BLaER1 treated with 17β-estradiol and CSF1 and Interleukin-3, amounts not matched to agents 10 nM and 100 nM (cell line): Measurements from ENCODE around the gene WNK2.

Experiments
- H3K27ac ChIP-seq, 11 experiments: shearing (Covaris generic); formaldehyde crosslinking; 2 replicates each; pipeline ENCODE4 v1.8.1; 2022
- H3K27me3 ChIP-seq, 11 experiments: shearing (Covaris generic); formaldehyde crosslinking; 2 replicates each; pipeline ENCODE4 v1.8.1; 2022
- H3K36me3 ChIP-seq, 11 experiments: shearing (Covaris generic); formaldehyde crosslinking; 2 replicates each; pipeline ENCODE4 v1.8.1; 2022
- H3K4me1 ChIP-seq, 10 experiments: shearing (Covaris generic); formaldehyde crosslinking; 2 replicates each; pipeline ENCODE4 v1.8.1; 2022
- H3K4me2 ChIP-seq, 11 experiments: shearing (Covaris generic); formaldehyde crosslinking; 2 replicates each; pipeline ENCODE4 v1.8.1; 2022
- H3K4me3 ChIP-seq, 10 experiments: shearing (Covaris generic); formaldehyde crosslinking; 2 replicates each; pipeline ENCODE4 v1.8.1; 2022
- H3K9ac ChIP-seq, 11 experiments: shearing (Covaris generic); formaldehyde crosslinking; 2 replicates each; pipeline ENCODE4 v1.8.1; 2022
- H3K9me3 ChIP-seq, 11 experiments: shearing (Covaris generic); formaldehyde crosslinking; replicated peaks in 1 of 11; 2 replicates each; pipeline ENCODE4 v1.8.1; 2022
- H4K20me1 ChIP-seq, 11 experiments: shearing (Covaris generic); formaldehyde crosslinking; 2 replicates each; pipeline ENCODE4 v1.8.1; 2022
- Cebpa-rat ChIP-seq, 11 experiments: shearing (Covaris generic); IDR thresholded peaks; 2 replicates each; pipeline ENCODE4 v1.8.1; 2022

WNK2 gene

DNA sequence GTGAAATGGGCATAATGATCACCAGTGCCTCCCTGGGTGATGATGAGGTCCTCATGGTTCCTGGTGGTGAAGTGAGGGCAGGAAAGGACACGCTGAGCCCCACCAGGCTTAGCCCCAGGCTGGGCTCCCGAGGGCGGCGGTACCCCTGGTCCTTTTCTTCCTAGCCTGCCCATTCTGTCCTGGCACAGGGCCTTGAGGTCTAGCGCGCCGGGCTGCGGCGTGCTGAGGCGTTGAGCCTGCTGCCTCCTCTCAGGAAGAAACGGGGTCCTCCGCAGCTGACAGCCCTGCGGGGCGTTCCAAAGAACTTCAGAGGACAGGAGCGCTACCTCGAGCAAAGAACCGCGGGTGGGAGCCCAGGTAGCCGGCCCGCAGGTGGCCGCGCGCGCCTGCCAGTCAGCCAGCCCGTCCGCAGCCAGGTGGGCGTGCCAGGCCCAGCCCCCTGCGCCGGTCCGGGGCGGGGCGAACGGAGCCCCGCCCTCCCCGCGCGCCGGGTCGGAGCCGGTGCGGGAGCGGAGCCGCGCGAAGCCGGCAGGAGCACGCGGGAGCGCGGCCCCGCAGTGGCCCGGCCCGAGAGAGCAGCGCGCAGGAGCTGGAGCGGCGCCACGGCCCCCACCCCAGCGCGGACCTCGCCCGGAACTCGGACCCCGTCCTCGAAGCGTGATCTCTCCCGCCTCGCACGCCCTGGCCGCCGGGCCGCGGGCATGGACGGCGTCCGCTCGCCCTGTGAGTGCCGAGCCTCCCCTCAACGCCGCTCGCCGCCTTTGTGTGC, at the start of gene WNK2:
WNK2 (plus strand) TSS at position 477 of the 769 bp plus-strand sequence. CDS start 791 bp downstream, outside the sequence.
- H3K27ac ChIP-seq = peak within 1 kb of the TSS in 9 of 11 experiments; percentile 20 to 77 (median 66); a peak in 17 of 22 replicates
- peak within 1 kb of the TSS; percentile 69 to 88 (median 76) for H3K9ac ChIP-seq
- no peaks in the 10 kb centered on the region for H3K9me3 ChIP-seq
- H3K36me3 ChIP-seq = no peaks in the 10 kb centered on the region
- peak within 1 kb of the TSS; percentile 90 to 99 (median 97) for H3K4me2 ChIP-seq
- peaks cover 0 to 41% (median 14%) of the 10 kb centered on the region in 11 experiments; a peak in 15 of 22 replicates for H3K27me3 ChIP-seq
- TF ChIP-seq Cebpa-rat (IDR thresholded peaks at IDR 0.05) = no peak
- H4K20me1 ChIP-seq = peaks cover 0 to 28% (median 0%) of the 10 kb centered on the region in 11 experiments; a peak in 6 of 22 replicates
- peaks cover 12 to 55% (median 41%) of the 10 kb centered on the region in 10 experiments for H3K4me1 ChIP-seq
- H3K4me3 ChIP-seq = peak within 1 kb of the TSS; percentile 59 to 79 (median 74)

DNA sequence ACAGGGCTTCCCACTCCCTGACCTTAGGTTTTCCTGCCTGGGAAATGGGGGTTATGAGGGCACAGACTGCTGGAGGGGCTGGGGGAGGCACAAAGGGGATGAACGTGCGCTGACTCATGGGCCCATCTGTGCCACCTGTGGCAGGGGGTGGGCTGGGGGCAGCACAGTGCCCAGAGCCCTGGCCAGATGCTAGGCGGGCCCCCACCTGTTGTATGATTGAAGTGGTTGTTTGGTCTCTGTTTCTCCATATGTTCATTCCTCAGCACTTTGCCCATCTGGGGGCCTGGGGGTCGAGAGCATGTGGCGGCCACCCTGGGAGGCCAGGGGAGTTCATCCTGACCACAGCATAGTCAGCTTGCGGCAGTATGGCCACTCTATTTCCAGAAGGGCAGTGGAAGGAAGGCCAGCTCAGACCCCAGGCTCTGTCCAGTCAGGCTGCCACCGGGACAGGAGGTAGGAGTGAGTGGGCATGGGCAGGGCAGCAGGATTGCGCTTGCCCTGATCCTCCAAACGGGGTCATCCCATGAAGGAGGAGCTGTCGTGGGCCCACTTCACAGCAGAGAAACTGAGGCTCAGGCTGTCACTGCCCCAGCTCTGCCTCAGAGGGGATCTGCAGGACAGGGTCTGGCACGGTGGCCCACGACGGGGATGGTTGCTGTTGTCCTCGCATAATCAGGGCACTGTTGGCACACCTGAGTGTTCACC, 49.0 kb upstream of the WNK2 start:
- Histone ChIP-seq H3K36me3 (peaks cover 0 to 29% (median 5%) of the 10 kb centered on the region in 11 experiments; a peak in 11 of 22 replicates), H3K4me2 (peak overlapping the region; percentile 82 to 100 (median 97)), H3K27ac (peak overlapping the region; percentile 77 to 96 (median 89)), H3K4me1 (peaks cover 71 to 93% (median 87%) of the 10 kb centered on the region in 10 experiments), H3K4me3 (peak overlapping the region; percentile 84 to 97 (median 88)), H3K9me3 (peaks cover 11 to 16% (median 14%) of the 10 kb centered on the region in 11 experiments), H3K27me3 (no peaks in the 10 kb centered on the region), H3K9ac (peak overlapping the region; percentile 81 to 97 (median 90)), H4K20me1 (peaks cover 0 to 37% (median 21%) of the 10 kb centered on the region in 11 experiments; a peak in 13 of 22 replicates)
- TF ChIP-seq Cebpa-rat (IDR thresholded peaks at IDR 0.05) = no peak

DNA sequence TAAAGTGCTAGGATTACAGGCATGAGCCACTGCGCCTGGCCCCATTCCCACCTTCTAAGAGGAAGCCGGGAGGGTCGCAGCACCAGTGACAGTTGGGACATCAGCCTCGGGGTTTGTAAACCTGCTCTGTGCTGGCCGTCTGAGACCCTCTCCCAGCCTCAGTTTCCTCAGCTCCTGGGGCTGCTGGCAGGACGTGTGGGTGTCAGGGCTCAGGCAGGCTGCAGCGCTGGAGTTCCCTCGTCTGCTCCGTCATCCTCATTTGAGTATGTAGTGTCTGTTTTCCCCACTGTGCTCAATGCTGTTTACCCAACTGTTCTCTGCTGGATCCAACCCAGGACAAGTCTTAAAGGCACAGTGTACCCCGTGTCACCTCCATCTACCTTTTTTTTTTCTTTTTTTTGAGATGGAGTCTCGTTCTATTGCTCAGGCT, 47.9 kb upstream of the WNK2 start:
- H3K36me3 ChIP-seq = peaks cover 0 to 18% (median 0%) of the 10 kb centered on the region in 11 experiments; a peak in 3 of 22 replicates
- peak overlapping the region in 9 of 11 experiments; percentile 10 to 91 (median 30); a peak in 9 of 22 replicates for H3K9ac ChIP-seq
- no peak for TF ChIP-seq Cebpa-rat (IDR thresholded peaks at IDR 0.05)
- H3K9me3 ChIP-seq = peaks cover 11 to 19% (median 14%) of the 10 kb centered on the region in 11 experiments
- H3K27ac ChIP-seq = peak overlapping the region; percentile 7 to 94 (median 75); a peak in 17 of 22 replicates
- H4K20me1 ChIP-seq = peaks cover 0 to 26% (median 9%) of the 10 kb centered on the region in 11 experiments; a peak in 8 of 22 replicates
- H3K4me1 ChIP-seq = peaks cover 71 to 93% (median 87%) of the 10 kb centered on the region in 10 experiments
- H3K4me2 ChIP-seq = peak overlapping the region; percentile 82 to 100 (median 97)
- no peaks in the 10 kb centered on the region for H3K27me3 ChIP-seq
- H3K4me3 ChIP-seq = peak overlapping the region in 1 of 10 experiments; percentile 33; a peak in 2 of 20 replicates

DNA sequence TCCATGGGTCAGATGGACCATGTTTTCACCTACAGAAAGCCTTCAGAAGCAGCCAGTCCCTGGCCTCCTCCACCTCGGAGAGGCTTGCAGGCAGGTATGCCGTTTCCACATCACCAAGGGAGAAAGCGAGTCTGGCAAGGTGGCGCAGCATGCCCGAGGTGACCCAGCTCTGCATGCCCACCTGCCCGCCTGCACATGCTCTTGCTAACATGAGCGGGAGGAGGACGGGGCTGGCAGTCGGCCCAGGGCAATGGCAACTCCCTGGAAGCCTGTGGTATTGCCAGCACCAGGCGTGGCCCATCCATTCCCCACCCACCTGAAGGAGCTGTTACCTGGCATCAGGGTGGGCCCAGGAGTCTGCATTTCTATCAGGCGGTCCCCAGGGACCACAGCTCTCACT, 46.6 kb upstream of the WNK2 start:
- peak overlapping the region; percentile 10 to 94 (median 75); a peak in 21 of 22 replicates for H3K27ac ChIP-seq

DNA sequence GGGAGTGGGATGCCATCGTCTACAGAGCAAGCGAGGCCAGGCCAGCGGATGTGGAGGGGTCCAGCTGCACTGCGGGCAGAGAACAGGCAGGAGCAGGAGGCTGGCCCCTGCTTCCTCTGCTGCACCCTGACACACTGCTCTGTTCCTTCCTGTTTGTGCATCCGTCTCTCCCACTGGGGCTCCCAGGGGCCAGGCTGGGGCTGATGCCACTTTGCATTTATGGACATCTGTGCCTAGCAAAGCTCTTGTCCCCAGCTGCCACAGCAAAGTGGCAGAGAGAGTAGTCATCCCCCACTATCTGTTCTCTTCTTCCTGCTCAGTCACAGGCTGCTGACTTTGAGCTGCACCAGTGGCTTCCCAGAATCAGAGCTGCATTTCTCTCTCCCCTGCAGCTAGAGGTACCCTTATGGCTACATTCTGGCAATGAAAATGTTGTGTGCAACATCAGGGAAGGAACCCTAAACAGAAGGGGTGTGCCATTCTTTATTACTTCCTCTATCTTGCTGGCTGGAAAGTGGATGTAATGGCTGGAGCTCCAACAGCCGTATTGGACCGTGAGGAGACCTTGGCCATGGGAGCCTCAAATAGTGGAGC, 45.7 kb upstream of the WNK2 start:
- peak overlapping the region in 1 of 10 experiments; percentile 5; a peak in 2 of 20 replicates for H3K4me3 ChIP-seq

More for the DNA sequence above, 46.6 kb upstream of the WNK2 start:
- H3K36me3 ChIP-seq = peaks cover 0 to 4% (median 0%) of the 10 kb centered on the region in 11 experiments; a peak in 1 of 22 replicates
- peaks cover 71 to 93% (median 87%) of the 10 kb centered on the region in 10 experiments for H3K4me1 ChIP-seq
- H3K4me2 ChIP-seq = peak overlapping the region; percentile 82 to 100 (median 97)
- 0 out of 20 replicates have a peak overlapping the region, but pooled peaks of 1 of the 10 experiments have one; percentile 5 for H3K4me3 ChIP-seq
- peaks cover 11 to 19% (median 14%) of the 10 kb centered on the region in 11 experiments for H3K9me3 ChIP-seq
- H4K20me1 ChIP-seq = peaks cover 0 to 13% (median 0%) of the 10 kb centered on the region in 11 experiments; a peak in 8 of 22 replicates
- TF ChIP-seq Cebpa-rat (IDR thresholded peaks at IDR 0.05) = no peak
- peak overlapping the region in 9 of 11 experiments; percentile 15 to 91 (median 62); a peak in 15 of 22 replicates for H3K9ac ChIP-seq
- H3K27me3 ChIP-seq = no peaks in the 10 kb centered on the region

DNA sequence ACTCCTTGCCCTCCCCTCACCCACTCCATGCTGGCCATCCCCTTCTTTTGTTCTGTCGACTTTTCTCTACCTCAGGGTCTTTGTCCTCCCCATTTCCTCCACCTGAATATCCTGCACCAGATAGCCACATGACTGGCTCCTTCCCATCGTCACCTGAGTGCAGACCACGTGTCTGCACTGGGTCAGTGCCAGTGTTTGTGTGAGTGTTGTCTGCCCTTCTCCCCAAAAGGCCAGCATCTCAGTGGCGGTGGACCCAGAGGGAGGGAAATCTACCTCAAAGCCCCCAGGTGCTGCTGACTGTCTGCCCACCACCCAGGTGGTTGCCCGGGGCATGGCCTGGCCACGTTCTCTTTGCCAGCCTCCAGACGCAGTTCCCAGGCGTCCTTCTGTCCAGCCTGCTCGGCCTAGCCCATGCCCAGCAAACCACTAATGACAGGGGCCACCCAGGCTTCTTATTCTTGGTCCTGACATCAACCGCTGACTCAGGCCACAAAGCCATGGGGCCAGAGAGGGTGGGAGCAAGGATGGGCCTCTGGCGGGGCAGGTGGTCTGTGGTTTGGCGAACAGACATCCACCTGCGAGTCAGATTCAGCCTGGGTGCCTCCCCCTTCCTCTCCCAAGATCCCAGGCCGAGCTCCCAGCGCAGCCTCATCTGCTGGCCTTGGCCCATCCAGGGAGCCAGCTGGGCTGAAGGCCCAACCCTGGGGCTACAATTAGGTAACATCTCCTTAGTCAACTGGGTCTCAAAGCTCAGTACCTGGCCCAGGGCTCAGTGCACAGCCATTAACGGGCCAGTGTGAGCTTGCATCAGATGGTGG, 44.4 kb upstream of the WNK2 start:
- Histone ChIP-seq H3K27me3 (no peaks in the 10 kb centered on the region), H3K4me3 (peak overlapping the region in 3 of 10 experiments; percentile 15 to 34 (median 21); a peak in 4 of 20 replicates), H3K27ac (peak overlapping the region in 10 of 11 experiments; percentile 33 to 94 (median 75); a peak in 19 of 22 replicates), H3K9me3 (peaks cover 11 to 19% (median 14%) of the 10 kb centered on the region in 11 experiments), H3K36me3 (no peaks in the 10 kb centered on the region), H3K4me1 (peaks cover 81 to 99% (median 94%) of the 10 kb centered on the region in 10 experiments), H3K9ac (peak overlapping the region in 4 of 11 experiments; percentile 41 to 67 (median 60); a peak in 10 of 22 replicates), H3K4me2 (peak overlapping the region; percentile 55 to 87 (median 78)), H4K20me1 (no peaks in the 10 kb centered on the region; a peak in 1 of 22 replicates)
- no peak for TF ChIP-seq Cebpa-rat (IDR thresholded peaks at IDR 0.05)

More for the DNA sequence above, 45.7 kb upstream of the WNK2 start:
- H4K20me1 ChIP-seq = peaks cover 0 to 4% (median 0%) of the 10 kb centered on the region in 11 experiments; a peak in 5 of 22 replicates
- H3K4me1 ChIP-seq = peaks cover 72 to 93% (median 86%) of the 10 kb centered on the region in 10 experiments
- H3K27ac ChIP-seq = peak overlapping the region in 10 of 11 experiments; percentile 53 to 94 (median 76); a peak in 20 of 22 replicates
- H3K4me2 ChIP-seq = peak overlapping the region; percentile 82 to 100 (median 97)
- H3K9me3 ChIP-seq = peaks cover 11 to 19% (median 14%) of the 10 kb centered on the region in 11 experiments
- TF ChIP-seq Cebpa-rat (IDR thresholded peaks at IDR 0.05) = peak in 3 of 11 experiments; percentile 51 to 88 (median 61); a peak in 3 of 22 replicates
- H3K9ac ChIP-seq = peak overlapping the region in 8 of 11 experiments; percentile 40 to 91 (median 70); a peak in 14 of 22 replicates
- no peaks in the 10 kb centered on the region for H3K27me3 ChIP-seq
- no peaks in the 10 kb centered on the region for H3K36me3 ChIP-seq
